ENCODE measurements around the gene PTPRG.

The PTPRG gene

GRCh38 chr3:61625429-61625828 is 64.1 kb downstream of the PTPRG start:
- DNase-seq, result no peak

DNA sequence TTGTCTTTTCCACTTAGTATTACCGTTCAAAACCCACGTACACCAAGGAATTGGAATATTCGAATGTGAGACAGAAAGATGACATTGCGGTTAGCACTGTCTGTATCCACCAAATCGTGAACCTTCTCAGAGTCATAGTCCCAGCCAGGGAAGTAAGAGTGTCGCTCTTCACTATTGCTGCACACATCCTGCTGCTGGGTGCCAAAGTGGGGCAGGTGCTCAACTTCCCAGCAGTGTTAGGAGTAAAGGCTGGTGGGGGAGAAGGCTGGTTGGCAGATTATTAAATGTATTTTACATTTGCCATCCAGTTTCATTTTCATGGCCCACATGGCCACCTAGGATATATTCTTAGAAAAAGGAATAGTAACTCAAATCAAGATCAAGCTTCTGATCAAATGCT is 65.1 kb downstream of the PTPRG start:
- DNase-seq, result no peak

GRCh38 chr3:61627768-61628185 is 66.4 kb downstream of the PTPRG start:
- DNase-seq, result no peak

GRCh38 chr3:61628636-61629035 is 67.3 kb downstream of the PTPRG start:
- no peak for DNase-seq

DNA sequence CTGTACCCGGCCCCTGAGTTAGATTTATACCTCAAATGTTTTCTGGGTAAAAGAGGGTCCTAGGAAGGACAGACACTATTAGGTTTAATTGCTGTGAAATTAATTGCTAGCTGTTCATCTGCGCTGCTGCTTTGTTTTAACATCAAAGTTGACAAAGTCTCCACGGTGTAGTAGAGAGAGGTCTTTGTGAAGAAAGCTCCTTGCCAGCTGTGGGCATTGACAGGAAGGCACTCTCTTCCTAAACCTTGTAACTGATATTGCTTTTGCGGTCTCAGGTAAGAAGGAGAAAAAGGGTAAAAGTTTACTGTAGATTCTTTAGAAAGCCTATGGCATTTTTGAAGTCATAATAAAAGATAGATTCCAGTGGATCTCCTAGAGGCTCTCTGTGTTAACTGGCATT is 68.1 kb downstream of the PTPRG start:
- DNase-seq, result no peak

- no peak for DNase-seq
These were observed 69.9 kb downstream of the PTPRG start for GRCh38 chr3:61631108-61631769.

- no peak for DNase-seq
These were observed 71.3 kb downstream of the PTPRG start for GRCh38 chr3:61632568-61633175.

- DNase-seq, result no peak
These were observed 73.3 kb downstream of the PTPRG start for GRCh38 chr3:61634678-61635077.

DNA sequence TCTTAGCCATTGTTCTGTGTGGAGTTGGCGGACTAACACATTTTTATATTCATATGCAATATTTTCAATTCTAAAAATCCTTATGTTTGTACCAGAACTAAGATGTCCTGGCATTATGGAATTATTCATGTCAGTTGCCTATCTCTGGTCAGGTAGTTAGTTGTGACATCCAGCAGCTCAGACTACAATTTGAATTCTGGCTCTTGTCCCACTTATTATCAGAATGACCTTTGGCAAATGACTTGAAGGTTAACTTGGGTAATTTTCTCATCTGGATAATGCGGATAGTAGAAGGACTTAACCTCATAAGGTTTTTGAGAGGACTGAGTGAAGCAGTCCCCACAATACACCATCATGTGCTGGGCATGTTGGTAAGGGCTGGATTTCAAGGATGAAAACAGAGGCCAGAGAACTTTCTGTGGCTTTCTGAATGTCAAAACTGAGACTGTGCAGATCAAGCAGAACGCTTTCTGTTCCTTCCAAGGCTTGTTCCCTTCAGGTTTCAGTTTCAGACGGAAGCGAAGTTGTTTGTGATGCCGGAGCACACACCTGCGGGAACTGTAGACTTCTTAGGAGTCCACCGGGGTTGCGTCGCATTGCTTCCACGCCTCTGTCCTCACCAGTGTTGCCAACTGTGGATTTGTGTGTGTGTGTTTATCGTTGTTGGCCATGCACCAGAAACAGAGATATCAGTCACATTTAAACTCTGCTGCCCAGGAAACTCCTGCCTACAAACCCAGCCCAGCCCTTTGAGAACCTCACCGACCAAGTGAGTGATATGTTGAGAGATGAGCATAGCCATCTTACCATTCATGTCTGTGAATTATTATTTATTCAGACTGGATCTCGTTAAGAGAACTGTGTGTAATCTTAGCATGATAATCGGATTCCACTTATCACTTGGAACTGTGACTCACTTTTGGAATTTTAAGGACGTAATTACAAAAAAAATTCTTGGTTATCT is 76.0 kb downstream of the PTPRG start:
- DNase-seq, result no peak

- DNase-seq, result no peak
These were observed 77.4 kb downstream of the PTPRG start for GRCh38 chr3:61638741-61639140.

DNA sequence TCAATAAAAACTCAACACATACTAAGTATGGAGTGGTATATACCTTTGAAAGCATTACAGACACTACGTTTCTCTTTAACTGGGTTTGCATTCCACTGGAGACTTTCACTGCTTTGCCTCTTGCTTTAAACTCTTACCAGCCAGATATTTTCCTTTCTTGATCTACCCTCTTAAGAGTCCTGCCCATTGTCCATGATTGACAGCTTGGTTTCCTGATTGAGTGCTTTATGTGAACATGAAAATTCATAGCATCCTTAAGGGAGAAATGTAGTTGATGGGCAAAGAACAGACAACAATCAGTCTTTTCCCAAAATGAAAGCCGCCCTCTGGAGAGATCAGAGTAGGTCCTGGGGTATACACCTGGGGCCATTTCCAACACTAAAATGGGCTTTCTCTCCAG is 78.6 kb downstream of the PTPRG start:
- DNase-seq, result no peak

- DNase-seq, result no peak
These were observed 83.8 kb downstream of the PTPRG start for GRCh38 chr3:61645148-61645547.

- no peak for DNase-seq
These were observed 85.0 kb downstream of the PTPRG start for GRCh38 chr3:61646360-61646759.

DNA sequence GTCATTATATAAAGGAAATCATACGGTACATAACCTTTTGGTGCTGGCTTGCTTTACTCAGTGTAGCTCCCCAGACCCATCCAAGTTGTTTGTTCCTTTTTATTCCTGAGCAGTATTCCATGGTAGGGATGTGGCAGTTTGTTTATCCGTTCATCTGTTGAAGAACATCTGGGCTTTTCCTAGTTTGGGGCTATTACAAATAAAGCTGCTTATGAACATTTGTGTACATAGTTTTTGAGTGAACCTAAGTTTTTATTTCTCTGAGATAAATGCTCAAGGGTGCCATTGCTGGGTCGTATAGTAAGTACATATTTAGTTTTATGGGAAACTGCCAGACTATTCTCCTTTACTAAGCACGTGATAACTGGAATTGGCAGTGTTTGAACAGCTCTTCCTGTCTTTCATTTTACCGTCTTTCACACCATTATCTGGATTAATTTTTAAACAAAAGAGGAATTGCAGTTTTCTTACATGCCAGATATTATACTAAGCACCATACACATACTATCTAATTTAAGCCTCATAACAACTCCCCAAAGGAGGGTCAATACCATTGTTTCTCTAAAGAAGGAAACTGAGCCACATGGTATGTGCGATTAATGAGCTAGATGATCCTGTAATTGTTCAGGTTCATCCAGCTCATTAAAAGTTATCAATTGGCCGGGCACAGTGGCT is 85.6 kb downstream of the PTPRG start:
- DNase-seq, result no peak

GRCh38 chr3:61648481-61648880 is 87.1 kb downstream of the PTPRG start:
- no peak for DNase-seq

DNA sequence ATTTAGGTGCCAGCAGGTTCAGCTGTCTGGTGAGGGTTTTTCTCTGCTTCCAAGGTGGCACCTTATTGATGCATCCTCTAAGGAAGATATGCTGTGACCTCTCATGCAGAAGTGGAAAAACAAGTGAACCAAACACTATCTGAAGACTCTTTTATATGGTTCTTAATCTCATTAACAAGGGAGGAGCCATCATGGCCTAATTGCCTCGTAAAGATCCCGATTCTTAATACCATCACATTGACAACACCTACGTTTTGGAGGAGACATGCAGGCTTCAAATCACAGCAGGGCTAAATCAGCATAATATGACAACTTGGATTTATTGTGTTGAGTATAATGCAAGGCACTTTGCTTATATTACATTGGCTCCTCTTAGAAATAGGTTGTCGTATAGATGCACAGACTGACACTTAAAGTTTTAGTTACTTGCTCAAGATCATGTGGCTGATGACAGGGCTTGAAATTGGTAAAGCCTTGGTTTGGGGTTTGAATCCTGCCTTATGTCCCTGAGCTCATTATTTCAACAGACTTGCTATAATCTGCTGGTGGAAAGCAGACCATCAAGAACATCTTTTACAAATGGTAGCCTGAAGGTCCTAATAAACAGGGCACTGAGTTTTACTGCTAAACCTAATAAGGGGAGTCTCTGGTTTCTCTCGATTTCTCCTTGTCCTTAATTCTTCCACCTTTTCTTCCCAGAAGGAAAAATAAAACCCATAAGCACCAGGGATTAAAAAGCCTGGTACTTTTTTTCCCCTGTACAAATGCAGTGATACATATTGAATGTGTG is 88.2 kb downstream of the PTPRG start:
- no peak for DNase-seq

- no peak for DNase-seq
These were observed 88.9 kb downstream of the PTPRG start for GRCh38 chr3:61650276-61650675.

- no peak for DNase-seq
These were observed 89.5 kb downstream of the PTPRG start for GRCh38 chr3:61650719-61651410.

- no peak for DNase-seq
These were observed 96.3 kb downstream of the PTPRG start for GRCh38 chr3:61657689-61658088.

DNA sequence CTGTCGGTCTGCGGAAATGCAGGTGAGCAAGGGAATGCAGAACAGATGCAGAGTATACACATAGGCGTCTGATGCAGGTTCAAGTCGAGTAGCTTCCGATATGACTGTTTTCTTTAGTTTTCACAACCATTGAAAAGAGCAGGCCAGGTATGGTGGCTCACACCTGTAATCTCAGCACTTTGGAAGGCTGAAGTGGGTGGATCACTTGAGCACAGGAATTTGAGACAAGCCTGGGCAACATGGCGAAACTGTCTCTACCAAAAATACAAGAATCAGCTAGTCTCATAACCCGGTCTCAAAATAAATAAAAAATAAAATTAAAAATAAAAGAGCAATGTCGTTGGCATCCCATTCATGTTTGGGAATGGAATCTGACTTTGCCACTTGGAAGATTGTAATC is 101.5 kb downstream of the PTPRG start:
- no peak for DNase-seq

GRCh38 chr3:61663356-61664104 is 102.2 kb downstream of the PTPRG start:
- no peak for DNase-seq
